ENCODE data around the gene ERICH6B.
A peak's percentile ranks its signal among the peaks of the same experiment; 100 is the strongest.

Gene ERICH6B

DNA sequence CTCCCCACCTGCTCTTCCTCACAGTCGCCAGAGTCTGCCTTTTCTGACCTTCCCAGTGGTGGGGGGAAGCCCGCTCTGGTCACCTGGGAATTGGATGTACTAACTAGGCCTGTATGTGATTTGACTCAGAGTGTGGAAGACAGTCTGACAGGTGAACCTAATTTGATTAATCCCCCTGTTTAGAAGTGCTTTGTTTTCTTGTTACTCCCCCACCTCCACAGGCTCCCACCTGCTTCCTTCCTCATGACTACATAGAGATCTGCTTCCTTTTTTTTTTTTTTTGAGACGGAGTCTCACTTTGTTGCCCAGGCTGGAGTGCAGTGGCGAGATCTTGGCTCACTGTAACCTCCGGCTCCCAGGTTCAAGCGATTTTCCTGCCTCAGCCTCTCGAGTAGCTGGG lies 106.8 kb downstream of the ERICH6B start:
- FAIRE-seq (no peak), DNase-seq (ENCODE audit: low spot score) (no peak)

DNA sequence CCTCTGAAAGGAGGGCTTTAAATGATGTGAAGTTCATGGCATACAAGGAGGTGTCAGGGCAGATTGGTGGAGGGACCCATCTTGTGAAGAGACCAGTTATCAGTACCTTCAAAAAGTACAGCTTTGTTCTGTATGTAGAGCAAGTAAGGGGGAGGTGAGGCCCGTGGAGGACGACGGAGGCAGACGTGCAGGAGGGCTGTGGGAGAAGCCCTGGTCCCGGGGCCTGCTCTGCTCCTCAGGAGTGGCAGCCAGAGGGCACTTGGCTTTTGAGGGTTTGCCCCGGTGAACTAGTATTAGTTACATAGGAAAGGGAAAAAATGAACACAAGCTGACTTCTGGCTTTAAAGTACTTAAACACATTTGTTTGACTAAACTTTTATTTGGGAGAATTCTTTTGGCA lies 108.7 kb downstream of the ERICH6B start:
- DNase-seq (ENCODE audit: low spot score) (no peak), FAIRE-seq (no peak)

DNA sequence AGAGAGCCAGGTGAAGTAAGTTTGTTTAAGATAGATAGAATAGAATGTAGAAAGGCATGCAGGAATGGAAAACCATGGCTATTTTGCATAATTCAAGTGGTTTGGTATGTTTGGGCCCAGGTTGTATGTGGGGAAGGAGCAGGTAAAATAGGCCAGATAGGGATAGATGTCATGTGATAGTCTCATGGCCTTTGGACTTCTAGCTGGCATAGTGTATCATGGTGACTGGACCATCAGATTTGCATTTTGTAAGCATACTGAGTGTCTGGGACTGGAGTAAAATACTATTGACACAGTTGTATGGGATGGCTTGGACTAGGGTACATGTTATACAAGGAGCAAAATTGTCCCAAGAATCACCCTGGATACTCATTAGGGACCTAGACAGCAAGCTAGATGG lies 111.9 kb downstream of the ERICH6B start:
- FAIRE-seq, result no peak
- DNase-seq (ENCODE audit: low spot score), result no peak

DNA sequence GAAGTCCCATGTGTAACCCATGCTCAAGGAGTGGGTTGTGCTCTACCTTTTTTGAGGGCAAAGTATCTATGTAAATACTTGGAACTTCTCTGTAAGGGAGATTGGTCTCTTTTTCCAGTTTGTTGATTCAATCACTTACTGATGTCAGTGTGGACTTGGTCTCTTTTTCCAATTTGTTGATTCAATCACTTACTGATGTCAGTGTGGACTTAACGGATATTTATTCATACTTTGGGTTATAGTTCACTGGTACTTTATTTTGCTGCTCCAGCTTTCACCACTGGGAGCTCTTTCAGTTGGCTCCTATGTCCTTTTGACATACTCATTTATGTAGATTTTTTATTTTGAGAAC lies 114.4 kb downstream of the ERICH6B start:
- no peak for DNase-seq (ENCODE audit: low spot score)
- FAIRE-seq, result no peak

DNA sequence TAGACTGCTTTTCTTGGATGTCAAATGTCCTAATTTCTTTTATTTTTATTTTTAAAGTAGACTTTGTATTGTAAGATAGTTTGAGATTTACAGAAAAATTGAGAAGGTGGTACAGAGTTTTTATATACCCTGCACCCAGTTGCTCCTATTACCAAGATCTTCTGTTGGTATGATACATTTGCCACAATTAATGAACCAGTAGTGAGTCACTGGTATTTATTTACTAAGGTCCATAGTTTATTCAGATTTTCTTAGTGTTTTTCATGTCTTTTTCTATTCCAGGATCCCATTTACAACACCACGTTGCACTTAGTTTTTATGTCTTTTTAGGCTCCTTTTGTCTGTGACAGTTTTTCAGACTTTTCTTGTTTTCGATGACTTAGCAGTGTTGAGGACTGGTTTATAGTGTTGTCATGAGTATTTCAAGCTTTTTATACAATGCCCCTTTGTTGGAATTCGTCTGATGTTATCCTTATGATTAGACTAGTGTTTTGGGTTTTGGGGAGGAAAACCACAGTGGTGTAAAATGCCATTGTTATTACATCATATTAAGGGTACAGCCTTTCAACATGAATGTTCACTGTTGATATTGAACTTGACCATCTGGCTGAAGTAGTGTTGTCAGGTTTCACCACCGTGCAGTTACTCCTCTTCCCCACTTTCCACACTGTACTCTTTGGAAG lies 114.9 kb downstream of the ERICH6B start:
- FAIRE-seq, result peak; percentile 81

DNA sequence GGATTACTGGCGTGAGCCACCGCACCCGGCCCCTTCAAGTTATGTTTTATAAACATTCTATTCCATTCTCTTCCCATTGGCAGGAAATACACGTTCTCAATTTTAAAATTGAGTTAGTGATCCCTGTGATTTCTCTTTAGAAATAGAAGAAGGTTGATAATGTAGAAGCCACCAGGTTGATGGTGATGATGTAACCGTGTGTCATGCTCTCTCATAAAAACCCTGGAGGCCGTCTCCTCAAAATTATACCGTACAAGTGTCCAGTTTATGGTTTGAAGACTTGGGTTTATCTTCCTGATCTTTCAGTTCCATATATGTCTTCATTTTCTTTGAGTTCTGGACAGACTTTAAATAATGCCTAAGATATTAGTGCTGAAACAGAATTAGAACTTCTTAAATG lies 118.6 kb downstream of the ERICH6B start:
- FAIRE-seq (no peak), DNase-seq (ENCODE audit: low spot score) (no peak)

More for the DNA sequence above, 114.9 kb downstream of the ERICH6B start:
- peak; percentile 90 for DNase-seq (ENCODE audit: low spot score)

DNA sequence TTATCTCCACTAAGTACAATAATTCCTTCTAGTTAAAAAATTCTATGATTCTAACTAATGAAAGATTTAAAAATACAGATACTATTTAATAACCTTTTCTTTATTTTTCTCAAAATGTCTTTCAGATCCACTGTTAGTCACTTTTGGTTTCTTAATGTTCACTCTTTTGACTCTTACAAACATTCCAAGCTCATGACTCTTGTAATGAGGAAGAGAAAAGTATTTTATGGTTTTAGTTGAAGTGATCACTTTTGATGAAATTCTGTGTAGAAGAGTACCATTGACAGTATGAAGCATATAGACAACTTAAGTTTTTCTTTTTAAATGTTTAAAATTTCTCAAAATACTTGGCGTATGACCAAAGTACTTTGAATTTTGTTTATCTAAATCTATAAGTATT lies 123.0 kb downstream of the ERICH6B start:
- no peak for DNase-seq (ENCODE audit: low spot score)
- FAIRE-seq, result peak; percentile 80

Measured in RCC 7860 (cell line).